HG03196 (cell line): ENCODE measurements around the gene KDM4B.

Experiments used
- ATAC-seq: cut with Tn5 transposase; IDR thresholded peaks from one replicate; pipeline ENCODE4 v1.9.1; 2021; ENCODE audit not compliant: unreplicated experiment

Gene KDM4B

GRCh38 chr19:5086230-5086629 lies 117.3 kb downstream of the KDM4B start:
- ATAC-seq: no peak

- no peak for ATAC-seq
Measured at GRCh38 chr19:5086725-5087439, 118.0 kb downstream of the KDM4B start.

- no peak for ATAC-seq
Measured at GRCh38 chr19:5089283-5089682, 120.4 kb downstream of the KDM4B start.

- no peak for ATAC-seq
Measured at GRCh38 chr19:5090465-5091017, 121.6 kb downstream of the KDM4B start.

- ATAC-seq: no peak
Measured at GRCh38 chr19:5091018-5091683, 122.2 kb downstream of the KDM4B start.

GRCh38 chr19:5091684-5092480 lies 123.0 kb downstream of the KDM4B start:
- no peak for ATAC-seq

- ATAC-seq: no peak
Measured at GRCh38 chr19:5092481-5092843, 123.5 kb downstream of the KDM4B start.

- ATAC-seq: no peak
Measured at GRCh38 chr19:5093297-5093928, 124.5 kb downstream of the KDM4B start.

- no peak for ATAC-seq
Measured at GRCh38 chr19:5093948-5094718, 125.2 kb downstream of the KDM4B start.

- ATAC-seq: no peak
Measured at GRCh38 chr19:5094768-5095567, 126.1 kb downstream of the KDM4B start.

GRCh38 chr19:5095568-5095850 lies 126.6 kb downstream of the KDM4B start:
- no peak for ATAC-seq

- no peak for ATAC-seq
Measured at GRCh38 chr19:5096536-5096935, 127.6 kb downstream of the KDM4B start.

- ATAC-seq: no peak
Measured at GRCh38 chr19:5097331-5097930, 128.5 kb downstream of the KDM4B start.

- no peak for ATAC-seq
Measured at GRCh38 chr19:5097959-5098623, 129.2 kb downstream of the KDM4B start.

GRCh38 chr19:5098646-5099045 lies 129.7 kb downstream of the KDM4B start:
- ATAC-seq: no peak

GRCh38 chr19:5099701-5100221 lies 130.8 kb downstream of the KDM4B start:
- no peak for ATAC-seq

GRCh38 chr19:5101871-5102270 lies 133.0 kb downstream of the KDM4B start:
- ATAC-seq: no peak

GRCh38 chr19:5102520-5102919 lies 133.6 kb downstream of the KDM4B start:
- no peak for ATAC-seq
